Activated CD8-positive, alpha-beta T cell treated with anti-CD3 and anti-CD28 coated beads for 36 hours (primary cell): ENCODE data around the gene MAP2K6. TPM values are rescaled to one million over a fixed set of nuclear protein-coding genes. Genes with fewer than 3 reads are reported as not detected.

ENCODE experiments used
- ATAC-seq: fragments of 200-7000 bp; cut with Tn5 transposase; one replicate; pipeline ENCODE4 v1.10.0; 2021; ENCODE audit warnings: mild to moderate bottlenecking, moderate library complexity
- CTCF ChIA-PET: fragments of 350-600 bp; sonication (Branson Sonifier 250); formaldehyde crosslinking; loops from one replicate; lab custom pipeline; 2021; ENCODE audit warnings: antibody characterized with exemption; lab: Charles Lee
- POLR2A ChIA-PET: fragments of 350-600 bp; sonication (Branson Sonifier 250); formaldehyde crosslinking; loops from one replicate; lab custom pipeline; 2021; ENCODE audit warnings: antibody characterized with exemption; lab: Charles Lee
- DNase-seq: peaks from one replicate; pipeline ENCODE4 v3.0.0-alpha.2; 2020
- H3K27ac Mint-ChIP-seq: one replicate; pipeline ENCODE4 v1.8.0; 2021; ENCODE audit warnings: mild to moderate bottlenecking, mixed read lengths
- H3K27me3 Mint-ChIP-seq: one replicate; pipeline ENCODE4 v1.8.0; 2021; ENCODE audit warnings: mixed read lengths
- H3K36me3 Mint-ChIP-seq: one replicate; pipeline ENCODE4 v1.8.0; 2021; ENCODE audit warnings: low read depth, mixed read lengths
- H3K4me1 Mint-ChIP-seq: one replicate; pipeline ENCODE4 v1.8.0; 2021; ENCODE audit warnings: low read depth, mixed read lengths
- H3K4me3 Mint-ChIP-seq: one replicate; pipeline ENCODE4 v1.8.0; 2021; ENCODE audit warnings: mild to moderate bottlenecking, moderate library complexity, mixed read lengths
- H3K9me3 Mint-ChIP-seq: one replicate; pipeline ENCODE4 v1.8.0; 2021; ENCODE audit warnings: mixed read lengths
- intact Hi-C: fragments of 100-400 bp; cut with micrococcal nuclease; formaldehyde crosslinking; loops from one replicate; pipeline ENCODE4 v1.10.0; 2022
- total RNA-seq, 2 experiments: library from RNA; stranded (reverse); gene quantifications; one replicate each; pipeline ENCODE4 v1.2.3, GENCODE V29; 2021
- TF ChIP-seq, protein P1 (sequence below): fragments of 200-600 bp; IDR thresholded peaks from one replicate; pipeline ENCODE4 v1.8.0; 2022; ENCODE audit warnings: antibody characterized with exemption, mild to moderate bottlenecking

Gene MAP2K6
- total RNA-seq, 2 experiments from 2014 or later, result 3.2 to 3.3 TPM

GRCh38 chr17:69460963-69461922, 46.7 kb downstream of the MAP2K6 start:
- DNase-seq, result no peak
- TF ChIP-seq, protein P1, sequence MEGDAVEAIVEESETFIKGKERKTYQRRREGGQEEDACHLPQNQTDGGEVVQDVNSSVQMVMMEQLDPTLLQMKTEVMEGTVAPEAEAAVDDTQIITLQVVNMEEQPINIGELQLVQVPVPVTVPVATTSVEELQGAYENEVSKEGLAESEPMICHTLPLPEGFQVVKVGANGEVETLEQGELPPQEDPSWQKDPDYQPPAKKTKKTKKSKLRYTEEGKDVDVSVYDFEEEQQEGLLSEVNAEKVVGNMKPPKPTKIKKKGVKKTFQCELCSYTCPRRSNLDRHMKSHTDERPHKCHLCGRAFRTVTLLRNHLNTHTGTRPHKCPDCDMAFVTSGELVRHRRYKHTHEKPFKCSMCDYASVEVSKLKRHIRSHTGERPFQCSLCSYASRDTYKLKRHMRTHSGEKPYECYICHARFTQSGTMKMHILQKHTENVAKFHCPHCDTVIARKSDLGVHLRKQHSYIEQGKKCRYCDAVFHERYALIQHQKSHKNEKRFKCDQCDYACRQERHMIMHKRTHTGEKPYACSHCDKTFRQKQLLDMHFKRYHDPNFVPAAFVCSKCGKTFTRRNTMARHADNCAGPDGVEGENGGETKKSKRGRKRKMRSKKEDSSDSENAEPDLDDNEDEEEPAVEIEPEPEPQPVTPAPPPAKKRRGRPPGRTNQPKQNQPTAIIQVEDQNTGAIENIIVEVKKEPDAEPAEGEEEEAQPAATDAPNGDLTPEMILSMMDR, result no peak
- ChIA-PET CTCF (interaction anchor here (0.8 to 1.7 kb wide), 4 partner anchors 17 to 107 kb away, joined by 3 to 6 read pairs (median 4); no protein-coding TSS in a partner anchor), POLR2A (interaction anchor here (1.6 kb wide), 1 partner anchor 13 kb away, joined by 3 read pairs; no protein-coding TSS in a partner anchor)
- intact Hi-C loops, result no loop called here
- H3K27me3 Mint-ChIP-seq, result no peaks in the 10 kb centered on the region
- no peaks in the 10 kb centered on the region for H3K9me3 Mint-ChIP-seq
- H3K36me3 Mint-ChIP-seq, result peaks cover 2% of the 10 kb centered on the region
- no peak overlapping the region for H3K4me3 Mint-ChIP-seq
- peaks cover 16% of the 10 kb centered on the region for H3K4me1 Mint-ChIP-seq
- no peak for ATAC-seq
- no peak overlapping the region for H3K27ac Mint-ChIP-seq

GRCh38 chr17:69461951-69462369, 47.5 kb downstream of the MAP2K6 start:
- intact Hi-C loops, result no loop called here
- H3K4me3 Mint-ChIP-seq, result no peak overlapping the region
- DNase-seq (no peak), ATAC-seq (no peak)
- TF ChIP-seq, protein P1, result no peak
- peaks cover under 1% of the 10 kb centered on the region for H3K36me3 Mint-ChIP-seq
- ChIA-PET CTCF (interaction anchor here (0.8 to 1.7 kb wide), 3 partner anchors 16 to 107 kb away, joined by 3 to 6 read pairs (median 4); no protein-coding TSS in a partner anchor), POLR2A (interaction anchor here (1.6 kb wide), 1 partner anchor 12 kb away, joined by 3 read pairs; no protein-coding TSS in a partner anchor)
- H3K9me3 Mint-ChIP-seq, result no peaks in the 10 kb centered on the region
- H3K27ac Mint-ChIP-seq, result no peak overlapping the region
- no peaks in the 10 kb centered on the region for H3K27me3 Mint-ChIP-seq
- H3K4me1 Mint-ChIP-seq, result peaks cover 11% of the 10 kb centered on the region

DNA sequence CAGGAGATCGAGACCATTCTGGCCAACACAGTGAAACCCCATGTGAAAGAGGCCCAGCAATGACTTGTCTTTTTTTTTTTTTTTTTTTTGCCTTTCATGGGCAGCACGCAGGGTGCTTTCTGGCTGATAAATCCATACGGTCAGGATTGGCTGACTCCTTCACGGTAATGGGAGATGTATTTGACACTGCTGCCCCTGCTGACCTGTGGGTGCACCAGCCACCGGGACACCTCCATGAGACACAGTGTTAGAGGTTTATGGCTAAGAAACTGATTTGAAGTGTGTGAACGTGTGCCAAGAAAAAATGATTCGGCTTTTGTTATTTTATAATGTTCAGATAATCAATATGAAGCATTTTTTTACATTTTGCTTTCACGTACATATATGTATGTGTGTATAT, 48.4 kb downstream of the MAP2K6 start:
- ChIA-PET POLR2A (no interaction called here), CTCF (interaction anchor here (0.8 kb wide), 1 partner anchor 59 kb away, joined by 3 read pairs; no protein-coding TSS in a partner anchor)
- intact Hi-C loops, result no loop called here
- Mint-ChIP-seq H3K4me3 (no peak overlapping the region), H3K27me3 (no peaks in the 10 kb centered on the region), H3K4me1 (peaks cover 7% of the 10 kb centered on the region), H3K9me3 (no peaks in the 10 kb centered on the region), H3K27ac (no peak overlapping the region), H3K36me3 (no peaks in the 10 kb centered on the region)
- DNase-seq (no peak), ATAC-seq (no peak)
- TF ChIP-seq, protein P1, result no peak

DNA sequence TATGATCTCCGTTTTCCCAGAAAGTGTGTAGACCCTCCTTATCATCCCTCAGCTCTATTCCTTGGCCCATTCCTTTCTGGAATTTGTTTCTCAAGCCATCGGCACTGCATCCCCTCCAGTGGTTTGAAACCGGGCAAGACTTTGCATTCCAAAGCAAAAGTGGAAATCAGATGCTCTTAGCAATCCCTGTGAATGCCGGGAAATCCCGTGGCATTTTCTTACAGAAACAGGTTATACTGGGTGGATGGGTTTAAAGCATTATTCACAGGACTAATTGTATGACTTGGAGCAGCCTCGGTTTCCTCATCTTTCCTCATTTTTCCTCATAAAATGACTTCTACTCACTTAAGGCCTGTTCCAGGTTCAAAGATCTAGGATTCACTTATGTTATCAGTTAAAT, 52.0 kb downstream of the MAP2K6 start:
- TF ChIP-seq, protein P1, result no peak
- Mint-ChIP-seq H3K4me1 (peaks cover 12% of the 10 kb centered on the region), H3K27ac (no peak overlapping the region), H3K27me3 (no peaks in the 10 kb centered on the region), H3K36me3 (no peaks in the 10 kb centered on the region), H3K9me3 (no peaks in the 10 kb centered on the region), H3K4me3 (no peak overlapping the region)
- DNase-seq (no peak), ATAC-seq (no peak)
- intact Hi-C loops, result no loop called here
- ChIA-PET POLR2A (no interaction called here), CTCF (no interaction called here)
